Pancreas (tissue), 10 donors: ENCODE measurements around the gene ZNF608. TPM values are rescaled to one million over a fixed set of nuclear protein-coding genes. Genes with fewer than 3 reads are reported as not detected.

Source experiments
- ATAC-seq, 4 donors: fragments of 200-7000 bp; cut with Tn5 transposase; one replicate each; pipeline versions ENCODE4 v1.8.0 to v1.9.1; 2020; ENCODE audit warnings: mild to moderate bottlenecking in 4 of 4, moderate library complexity in 4 of 4
- DNase-seq, 6 donors: peaks; one replicate each; pipeline ENCODE4 v3.0.0-alpha.2; 2020
- FAIRE-seq: peaks from 2 replicates; lab custom pipeline; 2012; peaks lifted over from hg19 to GRCh38; lab: Jason Lieb, UNC
- H3K27ac ChIP-seq, 4 donors: fragments of 200-600 bp; sonication (generic); 1 replicate in 3 of 4; 2 replicates in 1 of 4; pipeline versions ENCODE4 v1.5.0 to v1.8.0; 2020
- H3K27me3 ChIP-seq, 4 donors: fragments of 200-600 bp; one replicate each; pipeline ENCODE4 v1.8.0; 2021
- H3K36me3 ChIP-seq, 3 donors: fragments of 200-600 bp; sonication (generic) in 1 of 3; one replicate each; pipeline versions ENCODE4 v1.5.0 to v1.8.0; 2020 to 2021
- H3K4me1 ChIP-seq, 3 donors: fragments of 200-600 bp; one replicate each; pipeline ENCODE4 v1.8.0; 2021
- H3K4me3 ChIP-seq, 4 donors: fragments of 200-600 bp; sonication (generic) in 2 of 4; one replicate each; pipeline versions ENCODE4 v1.5.0 to v1.8.0; 2020 to 2021
- H3K9me3 ChIP-seq, 4 donors: fragments of 200-600 bp; one replicate each; pipeline ENCODE4 v1.8.0; 2021
- CTCF ChIP-seq, 4 donors: fragments of 200-600 bp; sonication (generic) in 3 of 4; IDR thresholded peaks; one replicate each; pipeline versions ENCODE4 v1.5.0 to v1.8.0; 2021; ENCODE audit warnings: antibody characterized with exemption in 4 of 4
- WGBS, 2 donors: extraction: QIAGEN DNeasy Blood & Tissue Kit; methylation state at CpG; one replicate each; pipeline ENCODE4 v1.1.7; 2013; 5-methylcytosine and 5-hydroxymethylcytosine counted together
- intact Hi-C, 3 donors: fragments of 100-400 bp; cut with DNase I; formaldehyde crosslinking; loops; one replicate each; pipeline versions ENCODE4 v1.11.1 to v1.14.2; 2022
- polyA plus RNA-seq, 2 donors: library from polyadenylated mRNA; stranded (reverse); fragments of 200-250 nt; gene quantifications; one replicate each; pipeline ENCODE4 v1.2.3, GENCODE V29; 2013
- total RNA-seq, 6 donors: library from RNA; stranded (reverse); fragmentation: NEBNext Ultra II Directional in 4 of 6; extraction: Animal tissue kit (Norgen Biotek cat#: 25700) in 4 of 6; gene quantifications; one replicate each; pipeline versions ENCODE4 v1.2.1 to v1.2.4, GENCODE V29; 2021 to 2023
- donor health status: healthy with polysubstance abuse.
- donor health status: DM: no; HTN: no; CAD: no; lungs with moderate emphysema.
- donor health status: DM: no; HTN: no; CAD: no.
- donor health status: control.
- donor health status: control.
- donor health status: Bipolar disorder and iron deficiency.
- donor health status: DM: yes; HTN: yes; CAD: no.
- donor health status: DM: no; HTN: no; CAD: no.
- donor health status: DM: no; HTN: no; CAD: no.
- donor health status: DM: yes; HTN: yes; CAD: no.

Gene ZNF608
- total and polyA plus RNA-seq, 8 donors, result 9.3 to 21.6 (median 12.3) TPM

DNA sequence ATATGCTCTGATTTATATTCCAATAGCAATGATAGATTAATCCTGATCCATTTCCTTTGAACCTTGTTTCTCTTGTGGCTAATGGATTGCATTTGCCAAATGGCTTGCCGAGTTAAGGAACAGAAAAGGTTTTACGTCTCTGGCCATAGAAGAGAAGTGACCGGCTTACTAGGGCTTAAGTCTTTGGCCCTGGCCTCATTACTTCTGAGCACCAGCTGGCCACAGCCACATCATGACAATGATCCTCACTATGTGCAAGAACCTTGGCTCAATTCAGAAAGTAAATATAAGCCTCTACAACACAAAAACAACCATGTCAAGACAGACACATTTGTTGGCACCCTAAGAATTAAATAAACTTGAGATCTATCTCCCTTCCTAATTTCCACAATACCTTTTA, 46.1 kb downstream of the ZNF608 start:
- intact Hi-C loops, result no loop called here
- Histone ChIP-seq H3K4me3 (no peak overlapping the region), H3K36me3 (no peaks in the 10 kb centered on the region), H3K27me3 (no peaks in the 10 kb centered on the region), H3K27ac (peak overlapping the region in 2 of 4 donors; percentile 11 to 34), H3K4me1 (peaks cover 10 to 27% (median 18%) of the 10 kb centered on the region in 3 donors), H3K9me3 (no peaks in the 10 kb centered on the region)
- 95 to 97% methylated on average over 3 of the region's 3 CpGs for WGBS, 2 donors
- DNase-seq (no peak), FAIRE-seq (no peak), ATAC-seq (no peak)
- no peak for TF ChIP-seq CTCF (IDR thresholded peaks at IDR 0.05)

DNA sequence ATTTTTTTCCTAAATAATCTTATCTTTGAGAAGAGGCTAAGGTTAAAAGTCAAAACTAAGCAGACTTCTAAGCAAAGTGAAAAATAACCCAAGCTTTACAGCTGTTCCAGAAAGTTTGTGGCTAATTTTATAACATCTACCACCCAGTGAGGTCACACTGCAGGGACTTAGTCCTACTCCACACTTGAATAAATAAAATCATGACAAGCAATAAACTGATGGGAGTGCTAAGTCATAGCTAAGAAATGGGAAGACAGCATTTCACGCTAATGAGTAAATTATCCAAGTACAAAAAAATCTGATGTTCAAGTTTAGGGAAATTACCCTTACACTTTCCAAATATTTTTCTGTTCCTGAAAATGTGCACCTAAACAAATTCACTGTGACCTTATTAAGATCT, 47.7 kb downstream of the ZNF608 start:
- H3K27me3 ChIP-seq, result no peaks in the 10 kb centered on the region
- H3K9me3 ChIP-seq, result no peaks in the 10 kb centered on the region
- no peaks in the 10 kb centered on the region for H3K36me3 ChIP-seq
- DNase-seq (no peak), ATAC-seq (peak in 3 of 4 donors; percentile 43 to 55 (median 45)), FAIRE-seq (peak; percentile 41)
- H3K4me1 ChIP-seq, result peaks cover 10 to 25% (median 18%) of the 10 kb centered on the region in 3 donors
- TF ChIP-seq CTCF (IDR thresholded peaks at IDR 0.05), result no peak
- intact Hi-C loops, result no loop called here
- WGBS, 2 donors, result 56 to 70% methylated on average over 1 of the region's 1 CpG
- no peak overlapping the region for H3K4me3 ChIP-seq
- peak overlapping the region; percentile 4 to 60 (median 56) for H3K27ac ChIP-seq

DNA sequence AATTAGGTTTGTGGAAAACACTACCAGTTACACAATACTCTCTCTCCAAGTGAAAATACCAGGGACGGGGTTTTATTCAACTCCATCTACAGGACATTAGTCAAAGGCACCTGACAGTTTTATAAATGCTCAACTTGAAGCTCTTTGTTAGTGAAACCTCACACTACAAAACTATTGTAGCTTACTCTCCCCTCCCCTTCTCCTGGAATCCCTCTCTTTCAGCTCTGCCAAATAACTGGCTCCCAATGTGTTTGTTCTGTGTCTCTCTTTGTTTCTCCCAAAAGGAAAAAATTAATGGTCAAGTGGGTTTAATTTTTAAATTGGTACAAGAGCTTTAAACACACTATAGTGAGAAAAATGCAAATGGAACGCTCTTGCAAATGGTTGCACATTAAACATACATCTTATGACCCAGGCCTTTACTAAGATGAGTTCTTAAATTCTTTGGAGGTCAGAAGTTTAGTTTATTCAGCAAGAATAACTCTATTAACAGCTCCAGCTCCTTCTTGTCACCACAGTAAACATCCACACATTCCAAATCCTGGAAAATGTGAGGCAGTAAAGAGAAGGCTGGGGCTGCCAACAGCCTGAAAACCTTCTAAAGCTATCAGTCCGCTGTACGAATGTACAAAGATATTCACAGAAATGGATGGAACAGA, 48.4 kb downstream of the ZNF608 start:
- Histone ChIP-seq H3K4me3 (no peak overlapping the region), H3K36me3 (no peaks in the 10 kb centered on the region), H3K9me3 (no peaks in the 10 kb centered on the region), H3K27ac (peak overlapping the region; percentile 4 to 60 (median 56)), H3K27me3 (no peaks in the 10 kb centered on the region), H3K4me1 (peaks cover 10 to 31% (median 24%) of the 10 kb centered on the region in 3 donors)
- intact Hi-C loops, result no loop called here
- FAIRE-seq, result peak; percentile 41
- ATAC-seq, result peak; percentile 65 to 86 (median 77)
- no peak for DNase-seq
- TF ChIP-seq CTCF (IDR thresholded peaks at IDR 0.05), result no peak
- WGBS, 2 donors, result 29 to 38% methylated on average over 4 of the region's 4 CpGs

- WGBS, 2 donors, result 65 to 76% methylated on average over 1 of the region's 1 CpG
Observed at GRCh38 chr5:124697501-124697900, 48.9 kb downstream of the ZNF608 start.

More at GRCh38 chr5:124697501-124697900, 48.9 kb downstream of the ZNF608 start:
- no peak overlapping the region for H3K4me3 ChIP-seq
- intact Hi-C loops, result no loop called here
- no peak for TF ChIP-seq CTCF (IDR thresholded peaks at IDR 0.05)
- H3K27ac ChIP-seq, result peak overlapping the region in 2 of 4 donors; percentile 9 to 56
- peaks cover 10 to 31% (median 19%) of the 10 kb centered on the region in 3 donors for H3K4me1 ChIP-seq
- H3K9me3 ChIP-seq, result no peaks in the 10 kb centered on the region
- no peaks in the 10 kb centered on the region for H3K27me3 ChIP-seq
- ATAC-seq (peak in 1 of 4 donors; percentile 14), FAIRE-seq (no peak), DNase-seq (no peak)
- no peaks in the 10 kb centered on the region for H3K36me3 ChIP-seq
